Inflammatory macrophage treated with lipopolysaccharide for 4 hours (primary cell): ENCODE measurements around the gene WNT16.
"Not testable (repeated sequence)": the region's sequence is repeated elsewhere in the genome, so short reads cannot be mapped to it uniquely, and the experiment has no call there.

ENCODE experiments used
- DNase-seq: peaks from one replicate; pipeline ENCODE4 v3.0.0-alpha.2; 2020

WNT16 gene

GRCh38 chr7:121307021-121307574 lies 21.7 kb upstream of the WNT16 start:
- no peak for DNase-seq

- DNase-seq: no peak
Measured at GRCh38 chr7:121313220-121313792, 15.5 kb upstream of the WNT16 start.

GRCh38 chr7:121313793-121314676 lies 14.8 kb upstream of the WNT16 start:
- DNase-seq: no peak

GRCh38 chr7:121315170-121315569 lies 13.6 kb upstream of the WNT16 start:
- not testable (repeated sequence) for DNase-seq

GRCh38 chr7:121322460-121322859 lies 6.3 kb upstream of the WNT16 start:
- no peak for DNase-seq

GRCh38 chr7:121323515-121324302 lies 5.1 kb upstream of the WNT16 start:
- no peak for DNase-seq

- no peak for DNase-seq
Measured at GRCh38 chr7:121327671-121328070, 1.1 kb upstream of the WNT16 start.

- no peak for DNase-seq
Measured at GRCh38 chr7:121329191-121330052, 622 bp downstream of the WNT16 start.

- DNase-seq: no peak
Measured at GRCh38 chr7:121330053-121330833, 1.4 kb downstream of the WNT16 start.

- no peak for DNase-seq
Measured at GRCh38 chr7:121331048-121331447, 2.2 kb downstream of the WNT16 start.

GRCh38 chr7:121331574-121331973 lies 2.8 kb downstream of the WNT16 start:
- no peak for DNase-seq

- no peak for DNase-seq
Measured at GRCh38 chr7:121334376-121334775, 5.6 kb downstream of the WNT16 start.

GRCh38 chr7:121334875-121335648 lies 6.3 kb downstream of the WNT16 start:
- no peak for DNase-seq

- no peak for DNase-seq
Measured at GRCh38 chr7:121336579-121336978, 7.8 kb downstream of the WNT16 start.

GRCh38 chr7:121337398-121337797 lies 8.6 kb downstream of the WNT16 start:
- DNase-seq: no peak

GRCh38 chr7:121339082-121339481 lies 10.3 kb downstream of the WNT16 start:
- no peak for DNase-seq

- no peak for DNase-seq
Measured at GRCh38 chr7:121341933-121342332, 13.1 kb downstream of the WNT16 start.

- no peak for DNase-seq
Measured at GRCh38 chr7:121342631-121343030, 13.8 kb downstream of the WNT16 start.

- no peak for DNase-seq
Measured at GRCh38 chr7:121343302-121343701, 14.5 kb downstream of the WNT16 start.

GRCh38 chr7:121344093-121344492 lies 15.3 kb downstream of the WNT16 start:
- DNase-seq: no peak

- no peak for DNase-seq
Measured at GRCh38 chr7:121344497-121344896, 15.7 kb downstream of the WNT16 start.
